GM10266 (cell line): ENCODE measurements around the gene THSD4.

Source experiments
- DNase-seq: peaks from one replicate; pipeline ENCODE4 v3.0.0; 2012; ENCODE audit errors: extremely low spot score
- CTCF ChIP-seq: IDR thresholded peaks from 2 replicates; pipeline ENCODE4 v1.5.1; 2012; ENCODE audit warnings: mild to moderate bottlenecking, low read depth; ENCODE audit not compliant: control insufficient read depth, insufficient read depth; ENCODE audit errors: missing control alignments

THSD4 gene

GRCh38 chr15:71543413-71543812 is 428.1 kb downstream of the THSD4 start:
- TF ChIP-seq CTCF: no peak
- DNase-seq: no peak

GRCh38 chr15:71545223-71545760 is 430.0 kb downstream of the THSD4 start:
- no peak for TF ChIP-seq CTCF
- DNase-seq: no peak

GRCh38 chr15:71545923-71546322 is 430.7 kb downstream of the THSD4 start:
- no peak for TF ChIP-seq CTCF
- no peak for DNase-seq

GRCh38 chr15:71547011-71547410 is 431.7 kb downstream of the THSD4 start:
- no peak for DNase-seq
- TF ChIP-seq CTCF: no peak

- TF ChIP-seq CTCF: no peak
- no peak for DNase-seq
Measured at GRCh38 chr15:71548401-71548807, 433.1 kb downstream of the THSD4 start.

- no peak for DNase-seq
- TF ChIP-seq CTCF: no peak
Measured at GRCh38 chr15:71549091-71549490, 433.8 kb downstream of the THSD4 start.

GRCh38 chr15:71549697-71550096 is 434.4 kb downstream of the THSD4 start:
- no peak for DNase-seq
- TF ChIP-seq CTCF: no peak

- no peak for TF ChIP-seq CTCF
Measured at GRCh38 chr15:71551566-71551965, 436.3 kb downstream of the THSD4 start.

More at GRCh38 chr15:71551566-71551965, 436.3 kb downstream of the THSD4 start:
- no peak for DNase-seq
